Renal pelvis (tissue), 4 donors: ENCODE results near the gene LSM10. TPM values are rescaled to one million over a fixed set of nuclear protein-coding genes. Genes with fewer than 3 reads are reported as not detected.

Experiments
- DNase-seq: peaks from one replicate; pipeline ENCODE4 v3.0.0-alpha.2; 2013
- polyA plus RNA-seq, 3 donors: library from polyadenylated mRNA; unstranded; fragments of 120-200 nt; gene quantifications; one replicate each; pipeline ENCODE4 v1.2.1, GENCODE V29; 2013; ENCODE audit not compliant: insufficient read length in 3 of 3

The LSM10 gene
- polyA plus RNA-seq, 3 donors: 26.9 to 32.1 (median 28.1) TPM

GRCh38 chr1:36415661-36416326, 18.1 kb upstream of the LSM10 start:
- no peak for DNase-seq

DNA sequence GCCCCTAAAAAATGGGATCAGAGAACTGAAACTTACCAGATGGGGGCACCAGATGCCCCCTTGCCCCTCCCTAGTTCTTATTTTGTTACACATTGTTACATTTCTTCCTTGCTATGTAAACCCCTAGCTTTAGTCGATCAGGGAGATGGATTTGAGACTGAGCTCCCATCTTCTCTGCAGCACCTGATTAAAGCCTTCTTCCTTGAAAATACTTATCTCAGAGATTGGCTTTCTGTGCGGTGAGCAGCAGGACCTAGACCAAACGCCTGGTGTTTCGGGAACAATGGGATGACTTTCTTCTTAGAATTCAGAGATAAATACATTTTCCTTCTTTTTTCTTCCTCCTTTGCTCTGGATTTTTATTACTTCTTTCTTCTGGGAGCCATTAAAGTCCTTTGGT, 16.7 kb upstream of the LSM10 start:
- no peak for DNase-seq

GRCh38 chr1:36411674-36412648, 14.3 kb upstream of the LSM10 start:
- no peak for DNase-seq

GRCh38 chr1:36408479-36408878, 10.8 kb upstream of the LSM10 start:
- DNase-seq: no peak

DNA sequence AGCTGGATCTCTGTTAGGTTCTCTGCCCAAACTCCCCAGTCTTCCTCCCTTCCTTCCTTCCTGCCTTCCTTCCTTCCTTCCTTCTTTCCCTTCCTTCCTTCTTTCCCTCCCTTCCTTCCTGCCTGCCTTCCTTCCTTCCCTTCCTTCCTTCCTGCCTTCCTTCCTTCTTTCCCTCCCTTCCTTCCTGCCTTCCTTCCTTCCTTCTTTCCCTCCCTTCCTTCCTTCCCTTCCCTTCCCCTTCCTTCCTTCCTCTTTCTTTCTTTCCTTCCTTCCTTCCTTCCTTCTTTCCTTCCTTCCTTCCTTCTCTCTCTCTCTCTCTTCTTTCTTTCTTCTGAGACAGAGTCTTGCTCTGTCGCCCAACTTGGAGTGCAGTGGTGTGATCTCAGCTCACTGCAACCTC, 8.7 kb upstream of the LSM10 start:
- DNase-seq: no peak

GRCh38 chr1:36402504-36402890, 4.8 kb upstream of the LSM10 start:
- no peak for DNase-seq

DNA sequence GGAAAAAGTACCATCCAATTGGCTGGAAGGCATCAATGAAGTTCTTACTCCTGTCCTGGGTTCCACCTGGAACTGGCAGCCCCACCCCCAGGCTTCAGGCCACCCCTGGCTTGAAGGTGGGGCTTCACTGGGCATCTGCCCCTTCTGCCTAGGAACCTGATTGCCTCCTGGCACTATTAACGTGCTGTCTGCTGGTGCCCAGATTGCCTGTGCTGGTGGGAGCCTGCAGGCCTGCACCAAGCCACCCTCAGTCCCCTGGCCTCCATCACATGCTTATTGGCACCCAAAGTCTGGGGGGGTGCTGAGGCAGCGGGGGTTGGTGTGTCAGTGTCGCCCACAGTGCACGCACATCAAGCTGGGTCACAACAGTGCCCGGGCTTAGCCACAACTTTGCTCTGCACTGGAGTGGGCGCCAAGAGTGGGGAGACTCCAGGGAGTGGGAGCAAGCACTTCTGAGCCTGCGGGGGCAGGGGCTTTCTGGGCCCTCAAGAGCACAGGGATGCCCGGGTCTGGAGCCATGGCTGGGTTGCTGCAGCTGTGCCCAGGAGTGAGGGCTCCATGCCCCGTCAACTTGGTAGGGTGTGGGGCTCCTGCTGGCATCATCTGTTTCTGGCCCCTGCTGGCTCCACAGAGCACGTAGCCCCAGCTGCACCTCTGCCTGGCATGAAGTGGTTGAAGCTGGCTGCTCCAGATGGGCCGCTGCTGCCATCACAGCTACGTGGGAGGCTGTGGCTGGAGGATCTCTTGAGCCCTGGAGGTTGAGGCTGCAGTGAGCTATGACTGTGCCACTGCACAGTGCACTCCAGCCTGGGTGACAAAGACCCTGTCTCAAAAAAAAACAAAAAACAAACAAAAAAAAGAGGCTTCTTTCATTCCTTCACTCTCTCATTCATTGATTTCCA, 4.1 kb upstream of the LSM10 start:
- DNase-seq: no peak

DNA sequence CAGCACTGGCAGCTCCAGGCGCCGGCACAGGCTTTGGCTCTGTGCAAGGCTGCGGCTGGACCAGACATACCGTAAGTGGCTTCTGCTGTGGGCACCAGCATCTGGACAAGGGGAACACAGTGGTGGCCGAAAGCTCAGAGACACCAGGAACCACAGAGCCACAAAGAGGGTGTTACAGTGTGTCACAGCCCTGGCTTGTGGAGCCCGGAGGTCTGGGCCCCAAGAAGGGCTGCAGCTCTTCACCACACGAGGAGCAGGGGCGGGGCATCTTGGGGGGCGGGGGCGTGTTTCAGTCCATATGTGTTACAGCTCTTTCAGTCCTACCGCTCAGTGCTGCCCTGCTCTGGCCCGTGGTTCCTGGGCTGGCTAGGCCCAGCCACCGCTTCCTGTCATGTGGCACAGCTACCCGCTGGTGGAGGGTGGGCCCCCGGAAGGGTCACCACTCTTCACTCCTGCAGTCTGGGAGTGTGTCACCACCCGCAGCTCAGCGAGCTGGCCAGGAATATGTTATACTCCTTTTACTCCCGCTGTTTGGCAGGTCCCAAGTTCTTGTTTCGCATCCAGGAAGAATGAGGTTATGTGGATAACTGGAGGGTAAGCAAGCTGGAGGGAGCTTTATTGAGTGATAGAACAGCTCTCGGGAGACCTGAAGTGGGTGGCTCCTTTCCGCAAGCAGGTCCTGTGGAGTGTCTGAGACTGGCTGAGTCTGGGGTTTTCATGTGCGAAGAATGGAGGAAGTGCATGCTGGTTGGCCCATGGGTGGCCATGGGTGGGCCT, 3.3 kb upstream of the LSM10 start:
- no peak for DNase-seq

GRCh38 chr1:36400514-36400824, 2.8 kb upstream of the LSM10 start:
- DNase-seq: no peak

DNA sequence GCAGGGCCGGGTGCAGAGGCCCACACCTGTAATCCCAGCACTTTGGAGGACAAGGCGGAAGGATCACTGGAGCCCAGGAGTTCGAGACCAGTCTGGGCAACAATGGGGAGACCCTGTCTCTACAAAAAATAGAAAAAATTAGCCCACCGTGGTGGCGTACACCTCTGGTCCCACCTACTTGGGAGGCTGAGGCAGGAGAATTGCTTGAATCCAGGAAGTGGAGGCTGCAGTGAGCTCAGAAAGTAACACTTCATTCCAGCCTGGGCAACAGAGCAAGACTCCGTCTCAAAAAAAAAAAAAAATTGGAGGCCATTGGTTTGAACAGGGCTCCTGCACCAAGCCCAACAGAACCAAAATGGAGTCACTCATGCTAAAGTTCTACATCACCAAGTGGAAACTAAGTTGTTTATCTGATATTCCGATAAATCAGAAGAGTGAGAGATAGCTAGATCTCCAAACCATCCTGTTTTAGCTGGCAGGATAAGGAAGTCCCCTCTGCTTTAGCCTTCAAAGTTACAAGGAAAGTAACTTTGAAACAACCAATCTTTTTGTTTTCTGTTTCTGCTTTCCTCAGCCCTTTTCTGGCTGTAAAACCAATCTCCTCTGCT, 766 bp upstream of the LSM10 start:
- DNase-seq: no peak

GRCh38 chr1:36397083-36397377, 678 bp downstream of the LSM10 start:
- no peak for DNase-seq

- DNase-seq: no peak
These were observed 1.3 kb downstream of the LSM10 start for GRCh38 chr1:36396359-36396758.

- DNase-seq: no peak
These were observed 4.0 kb downstream of the LSM10 start for GRCh38 chr1:36393686-36394085.

DNA sequence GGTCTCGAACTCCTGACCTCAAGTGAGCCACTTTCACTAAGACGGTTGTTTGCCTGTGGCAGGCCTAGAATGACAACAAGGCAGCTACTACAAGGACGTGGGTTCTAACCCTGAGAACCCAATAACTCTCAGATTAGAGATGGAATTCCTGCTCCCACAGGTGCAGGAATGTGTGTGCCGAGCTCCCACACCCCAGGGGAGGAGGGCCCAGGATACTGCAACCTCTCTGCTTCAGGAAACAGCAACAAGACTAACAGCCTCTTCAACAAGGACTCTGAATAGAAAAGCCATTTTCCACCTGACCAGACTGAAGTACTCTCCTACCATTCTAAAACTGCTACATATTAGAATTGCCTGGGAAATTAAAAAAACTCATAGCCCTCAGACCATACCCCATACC, 4.9 kb downstream of the LSM10 start:
- DNase-seq: no peak

DNA sequence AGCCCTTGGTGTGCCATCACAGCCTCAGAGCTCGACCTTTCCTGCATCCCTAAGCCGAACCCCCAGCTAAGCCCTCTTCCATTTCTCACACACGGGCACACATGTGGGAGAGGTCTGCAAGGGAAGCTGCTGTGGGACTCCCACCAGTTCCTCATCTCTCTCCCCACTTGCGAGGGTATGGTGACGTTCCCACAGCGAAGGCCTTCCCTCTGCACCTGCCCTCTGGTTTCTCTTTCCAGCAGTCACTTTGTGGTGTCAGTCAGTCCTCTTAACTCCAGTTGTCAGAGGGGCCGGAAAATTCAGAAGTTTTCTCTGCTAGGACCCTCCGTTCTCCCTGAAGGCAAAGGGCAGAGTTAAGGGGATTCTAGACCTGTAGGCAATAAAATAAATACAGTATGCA, 6.4 kb downstream of the LSM10 start:
- no peak for DNase-seq

DNA sequence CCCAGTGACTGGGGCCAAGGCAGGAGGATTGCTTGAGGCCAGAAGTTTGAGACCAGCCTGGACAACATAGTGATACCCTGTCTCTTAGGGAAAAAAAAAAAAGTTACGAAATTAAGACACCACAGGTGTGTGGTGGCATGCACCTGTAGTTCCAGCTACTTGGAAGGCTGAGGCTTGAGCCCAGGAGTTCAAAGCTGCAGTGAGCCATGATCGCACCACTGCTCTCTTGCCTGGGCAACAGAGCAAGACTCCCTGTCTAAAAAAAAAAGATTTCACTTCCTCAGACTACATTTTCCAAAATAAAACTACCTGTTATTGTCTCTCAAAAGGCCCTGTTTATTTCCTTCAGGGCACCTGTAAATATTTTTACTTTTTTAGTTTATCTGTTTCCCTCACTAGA, 7.3 kb downstream of the LSM10 start:
- DNase-seq: no peak

DNA sequence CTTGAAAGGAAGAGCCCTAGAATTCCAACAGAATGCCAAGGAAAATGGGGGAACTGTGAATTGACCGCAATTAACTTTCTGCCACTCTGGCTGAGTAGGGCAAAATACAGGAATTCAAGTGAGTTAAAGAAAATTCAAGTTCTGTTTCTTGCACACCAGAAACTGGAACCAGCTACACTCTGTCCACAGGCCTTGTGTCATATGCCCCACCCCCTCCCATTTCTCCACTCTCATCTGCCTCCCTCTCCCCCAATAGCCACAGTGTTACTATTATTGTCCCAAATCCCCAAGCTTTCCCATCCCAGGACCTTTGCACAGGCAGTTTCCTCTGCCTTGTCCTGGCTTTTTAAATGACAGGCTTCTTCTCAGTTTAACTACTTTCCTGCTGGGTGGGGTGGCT, 7.7 kb downstream of the LSM10 start:
- no peak for DNase-seq

- no peak for DNase-seq
These were observed 8.4 kb downstream of the LSM10 start for GRCh38 chr1:36389261-36389660.

DNA sequence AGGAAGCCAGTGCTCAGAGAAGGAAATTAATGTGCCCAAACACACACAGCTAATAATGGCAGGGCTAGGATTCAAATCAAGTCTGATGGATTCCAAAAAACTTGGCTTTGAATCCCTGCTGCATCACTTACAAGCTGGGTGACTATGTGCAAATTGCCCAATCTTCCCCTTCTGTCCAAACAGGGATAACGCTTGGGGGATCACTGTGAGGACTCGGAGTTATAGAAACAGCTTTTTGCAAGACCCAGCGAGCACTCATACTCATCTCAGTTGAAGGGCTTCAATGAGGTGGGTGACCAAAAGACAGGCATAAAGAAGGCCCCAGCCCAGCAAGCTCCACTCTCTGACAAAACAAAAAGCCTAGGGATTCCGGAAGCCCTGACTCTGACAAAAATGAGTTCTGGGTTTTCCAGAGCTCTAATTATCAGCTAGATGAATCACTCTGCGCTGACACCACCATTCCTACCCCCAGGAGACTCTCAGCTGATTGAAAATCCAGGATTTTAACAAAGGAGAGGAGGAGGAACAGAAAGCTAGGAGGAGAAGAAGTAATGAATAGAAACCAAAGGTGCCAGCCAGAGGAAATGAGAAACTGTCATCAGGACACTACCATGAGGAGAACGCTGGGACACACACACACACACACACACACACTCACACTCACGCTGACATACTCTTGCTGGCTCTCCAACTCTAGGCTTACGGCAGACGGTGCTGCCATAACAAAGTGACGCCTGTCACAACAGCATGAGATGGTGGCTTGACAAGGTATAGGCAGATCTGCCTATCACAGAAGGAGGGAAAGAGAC, 10.4 kb downstream of the LSM10 start:
- DNase-seq: no peak
